ENCODE data around the gene RBPMS2.
A peak's percentile ranks its signal among the peaks of the same experiment; 100 is the strongest.
"Not testable (repeated sequence)": the region's sequence is repeated elsewhere in the genome, so short reads cannot be mapped to it uniquely, and the experiment has no call there.

Gene RBPMS2

DNA sequence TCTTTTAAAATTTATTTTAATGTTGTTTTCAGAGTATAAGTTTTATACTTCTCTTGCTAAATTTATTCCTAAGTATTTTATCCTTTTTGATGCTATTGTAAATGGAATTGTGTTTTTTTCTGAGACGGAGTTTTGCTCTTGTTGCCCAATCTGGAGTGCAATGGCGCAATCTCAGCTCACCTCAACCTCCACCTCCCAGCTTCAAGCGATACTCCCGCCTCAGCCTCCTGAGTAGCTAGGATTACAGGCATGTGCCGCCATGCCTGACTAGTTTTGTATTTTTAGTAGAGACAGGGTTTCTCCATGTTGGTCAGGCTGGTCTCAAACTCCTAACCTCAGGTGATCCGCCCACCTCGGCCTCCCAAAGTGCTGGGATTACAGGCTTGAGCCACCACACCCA is 19.9 kb upstream of the RBPMS2 start:
- DNase-seq; in situ Hi-C loops (cut with MboI; ENCODE audit: low pct_unique_long_range_greater_than_20kb, low sequenced_read_pairs): not testable (repeated sequence)

DNA sequence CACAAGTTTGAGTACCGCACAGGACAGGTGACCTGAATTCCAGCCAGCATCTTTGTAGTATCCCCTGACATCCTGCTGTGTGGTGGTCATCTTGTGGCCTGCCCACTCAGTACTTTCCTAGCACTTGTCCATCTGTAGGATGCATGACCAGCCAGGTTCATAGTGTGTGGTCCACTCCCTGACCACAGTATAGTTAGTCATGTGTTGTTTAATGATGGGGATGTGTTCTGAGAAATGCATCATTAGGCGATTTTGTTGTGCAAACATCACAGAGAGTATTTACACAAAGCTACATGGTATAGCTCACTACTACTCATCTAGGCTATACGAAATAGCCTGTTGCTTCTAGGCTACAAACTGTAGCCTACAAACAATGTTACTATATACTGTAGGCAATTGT is 16.9 kb upstream of the RBPMS2 start:
- in situ Hi-C loops (cut with MboI; ENCODE audit: low pct_unique_long_range_greater_than_20kb, low sequenced_read_pairs), result no loop called here

GRCh38 chr15:64791401-64791800 is 16.0 kb upstream of the RBPMS2 start:
- no peak for DNase-seq
- in situ Hi-C loops (cut with MboI; ENCODE audit: low pct_unique_long_range_greater_than_20kb, low sequenced_read_pairs), result no loop called here

More for the DNA sequence above, 16.9 kb upstream of the RBPMS2 start:
- DNase-seq, result no peak

DNA sequence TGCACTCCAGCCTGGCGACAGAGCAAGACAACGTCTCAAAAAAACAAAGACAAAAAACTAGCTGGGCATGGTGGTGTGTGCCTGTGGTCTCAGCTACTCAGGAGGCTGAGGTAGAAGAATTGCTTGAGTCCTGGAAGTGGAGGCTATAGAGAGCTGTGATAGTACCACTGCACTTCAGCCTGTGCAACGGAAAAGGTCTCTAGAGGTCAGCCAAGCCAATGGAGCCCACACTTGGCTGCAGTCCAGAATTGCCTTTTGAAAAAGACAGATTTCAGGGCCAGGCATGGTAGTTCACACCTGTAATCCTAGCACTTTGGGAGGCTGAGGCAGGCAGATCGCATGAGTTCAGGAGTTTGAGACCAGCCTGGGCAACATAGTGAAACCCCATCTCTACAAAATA is 8.4 kb upstream of the RBPMS2 start:
- in situ Hi-C loops (cut with MboI; ENCODE audit: low pct_unique_long_range_greater_than_20kb, low sequenced_read_pairs), result no loop called here

DNA sequence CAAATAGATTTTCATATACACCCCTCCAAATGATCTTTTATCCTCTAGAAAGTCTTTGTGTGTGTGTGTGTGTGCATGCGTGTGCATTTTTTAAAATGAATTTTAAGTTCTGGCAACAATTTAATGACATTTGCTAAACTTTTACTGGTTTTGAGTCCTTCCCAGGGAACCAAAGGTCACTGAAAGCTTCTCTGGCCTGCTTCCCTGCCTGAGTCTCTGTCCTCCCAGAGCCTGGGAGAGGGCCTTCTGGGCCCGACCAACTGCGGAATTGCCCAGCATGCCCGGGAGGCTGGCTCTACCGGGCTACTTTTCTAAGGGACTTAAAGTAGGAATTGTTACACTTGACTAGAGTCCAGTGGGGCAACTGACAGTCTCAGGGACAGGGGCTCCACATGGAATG is 7.4 kb upstream of the RBPMS2 start:
- in situ Hi-C loops (cut with MboI; ENCODE audit: low pct_unique_long_range_greater_than_20kb, low sequenced_read_pairs), result no loop called here
- no peak for DNase-seq

More for the DNA sequence above, 8.4 kb upstream of the RBPMS2 start:
- no peak for DNase-seq

DNA sequence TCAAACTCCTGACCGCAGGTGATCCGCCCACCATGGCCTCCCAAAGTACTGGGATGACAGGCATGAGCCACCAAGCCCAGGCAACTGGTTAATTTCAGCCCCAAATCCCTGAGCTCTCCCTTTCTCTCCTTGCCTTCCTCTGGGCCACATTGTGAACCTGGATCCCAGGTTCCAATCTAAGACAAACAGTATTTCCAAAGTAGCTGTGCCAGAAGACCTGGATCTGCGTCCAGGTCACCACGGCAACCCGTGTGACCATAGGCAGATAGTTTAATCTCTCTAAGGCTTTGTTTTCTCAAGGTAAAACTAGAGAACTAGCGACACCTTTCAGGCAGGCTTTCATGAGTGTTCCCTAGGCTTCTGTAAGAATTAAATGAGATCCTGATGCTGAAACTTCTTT is 5.9 kb upstream of the RBPMS2 start:
- in situ Hi-C loops (cut with MboI; ENCODE audit: low pct_unique_long_range_greater_than_20kb, low sequenced_read_pairs), result no loop called here
- no peak for DNase-seq

DNA sequence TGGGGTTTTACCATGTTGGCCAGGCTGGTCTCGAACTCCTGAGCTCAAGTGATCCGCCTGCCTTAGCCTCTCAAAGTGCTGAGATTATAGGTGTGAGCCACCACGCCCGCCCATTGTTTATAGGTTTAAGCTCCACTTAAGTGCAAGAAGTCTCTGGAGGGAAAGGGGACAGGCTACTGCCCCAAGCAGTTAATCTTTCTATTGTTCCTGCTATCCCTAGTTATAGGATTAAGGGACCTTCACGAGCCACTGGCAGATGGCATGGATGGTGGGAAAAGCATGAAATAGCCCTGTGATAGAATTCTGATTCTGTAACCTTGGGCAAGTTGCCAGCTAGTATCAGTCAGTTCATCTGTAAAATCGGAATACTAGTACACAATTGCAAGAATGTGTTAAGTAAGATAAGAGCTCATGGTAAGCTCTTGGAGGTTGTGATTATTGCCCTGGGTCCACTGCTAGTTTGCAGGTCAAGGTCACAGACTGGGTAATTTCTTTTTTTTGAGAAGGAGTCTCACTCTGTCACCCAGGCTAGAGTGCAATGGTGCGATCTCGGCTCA is 5.3 kb upstream of the RBPMS2 start:
- no peak for DNase-seq
- in situ Hi-C loops (cut with MboI; ENCODE audit: low pct_unique_long_range_greater_than_20kb, low sequenced_read_pairs), result no loop called here

DNA sequence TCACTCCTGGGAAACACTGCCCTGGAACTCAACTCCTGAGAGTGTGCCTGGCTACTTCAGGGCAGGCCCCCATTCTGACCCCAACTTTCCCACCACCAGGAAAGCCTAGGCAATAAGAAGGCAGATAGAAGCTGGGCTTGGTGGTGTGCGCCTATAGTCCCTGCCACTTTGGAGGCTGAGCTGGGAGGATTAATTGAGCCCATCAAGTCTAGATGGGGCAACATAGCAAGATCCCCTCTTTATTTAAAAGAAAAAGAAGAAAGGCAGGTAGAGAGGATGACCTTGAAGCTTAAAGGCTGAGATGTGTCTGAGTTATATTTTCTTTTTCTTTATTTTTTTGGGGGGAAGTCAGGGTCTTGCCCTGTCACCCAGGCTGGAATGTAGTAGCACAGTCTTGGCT is 4.2 kb upstream of the RBPMS2 start:
- in situ Hi-C loops (cut with MboI; ENCODE audit: low pct_unique_long_range_greater_than_20kb, low sequenced_read_pairs), result no loop called here
- DNase-seq, result no peak

DNA sequence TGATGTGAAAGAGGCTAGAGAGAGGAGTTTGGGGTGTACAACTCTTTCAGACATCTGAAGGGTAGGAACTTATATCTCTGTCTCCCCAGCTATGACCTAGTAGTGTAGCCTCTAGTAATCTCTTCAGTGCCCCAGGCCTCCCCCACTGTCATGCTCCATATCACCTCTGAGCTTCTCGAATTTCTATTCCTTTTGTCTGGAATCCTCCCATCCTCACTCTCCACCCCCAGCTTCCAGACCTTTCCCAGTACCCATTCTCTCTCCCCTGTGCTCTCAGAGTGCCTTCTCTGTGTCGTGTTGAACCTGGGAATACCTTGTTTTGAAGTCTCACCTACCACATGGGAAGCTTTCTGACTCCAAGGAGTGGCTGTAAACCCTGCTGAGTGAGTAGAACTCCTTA is 3.6 kb upstream of the RBPMS2 start:
- in situ Hi-C loops (cut with MboI; ENCODE audit: low pct_unique_long_range_greater_than_20kb, low sequenced_read_pairs), result no loop called here
- DNase-seq, result no peak

DNA sequence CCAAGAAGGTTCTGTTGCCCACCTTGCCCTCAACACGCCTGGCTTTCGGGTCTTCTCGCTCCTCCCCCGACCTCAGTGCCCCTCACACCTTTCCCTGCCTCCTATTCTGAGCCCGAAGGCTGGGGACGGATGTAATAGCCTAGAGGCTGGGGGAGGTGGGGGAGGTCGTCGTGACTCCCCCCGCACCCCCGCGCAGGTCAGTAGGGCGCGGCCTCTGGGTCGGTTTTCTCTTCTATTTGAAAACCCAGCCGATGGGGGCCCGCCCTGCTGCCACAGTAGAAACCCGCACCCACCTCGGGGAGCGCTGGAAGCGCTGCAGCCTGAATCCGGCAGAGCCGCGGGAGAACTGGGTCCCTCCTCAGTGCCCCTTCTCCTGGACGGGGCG is 1.0 kb upstream of the RBPMS2 start:
- in situ Hi-C loops (cut with MboI; ENCODE audit: low pct_unique_long_range_greater_than_20kb, low sequenced_read_pairs), result no loop called here
- no peak for DNase-seq

DNA sequence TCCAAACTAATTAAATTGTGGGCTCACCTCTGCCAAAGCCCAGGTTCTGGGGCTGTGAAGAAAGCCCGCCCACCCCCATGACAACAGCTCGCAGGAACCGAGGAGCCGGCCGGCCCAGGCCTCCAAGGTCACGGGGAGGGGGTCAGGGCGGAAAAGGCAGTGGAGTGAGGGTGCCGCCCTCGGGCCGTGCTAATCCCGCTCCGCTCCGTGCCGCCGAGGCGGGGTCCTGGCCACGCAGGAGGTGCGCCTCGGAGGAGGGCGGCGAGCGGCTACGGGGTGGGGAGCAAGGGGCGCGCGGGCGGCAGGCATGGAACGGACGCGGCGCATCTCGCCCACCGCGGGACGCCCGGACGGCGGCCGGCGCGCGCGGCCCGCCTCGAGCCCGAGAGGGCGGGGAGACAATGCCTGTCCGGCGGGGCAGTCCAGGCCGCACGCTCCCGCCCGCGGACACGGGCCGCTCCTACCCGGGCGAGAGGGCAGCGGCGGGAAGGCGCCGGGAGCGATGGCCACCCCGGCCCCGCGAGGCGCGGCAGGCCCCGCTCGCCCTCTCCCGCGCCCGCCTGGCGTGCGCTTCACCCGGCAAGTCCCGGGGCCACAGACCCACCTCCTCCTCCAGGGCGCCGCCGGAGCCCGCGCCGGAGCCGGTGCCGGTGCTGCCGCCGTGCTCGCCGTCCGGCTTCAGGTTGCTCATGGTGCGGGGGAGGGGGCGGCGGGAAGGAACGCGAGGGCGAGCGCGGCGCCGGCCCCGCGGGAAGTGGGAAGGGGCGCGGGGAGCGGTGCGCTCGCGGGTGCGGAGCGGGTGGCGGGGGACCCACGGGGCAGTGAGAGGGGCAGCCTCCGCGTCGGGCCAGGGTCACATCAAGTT is 528 bp downstream of the RBPMS2 start:
- no peak for DNase-seq
- in situ Hi-C loops (cut with MboI; ENCODE audit: low pct_unique_long_range_greater_than_20kb, low sequenced_read_pairs), result no loop called here

DNA sequence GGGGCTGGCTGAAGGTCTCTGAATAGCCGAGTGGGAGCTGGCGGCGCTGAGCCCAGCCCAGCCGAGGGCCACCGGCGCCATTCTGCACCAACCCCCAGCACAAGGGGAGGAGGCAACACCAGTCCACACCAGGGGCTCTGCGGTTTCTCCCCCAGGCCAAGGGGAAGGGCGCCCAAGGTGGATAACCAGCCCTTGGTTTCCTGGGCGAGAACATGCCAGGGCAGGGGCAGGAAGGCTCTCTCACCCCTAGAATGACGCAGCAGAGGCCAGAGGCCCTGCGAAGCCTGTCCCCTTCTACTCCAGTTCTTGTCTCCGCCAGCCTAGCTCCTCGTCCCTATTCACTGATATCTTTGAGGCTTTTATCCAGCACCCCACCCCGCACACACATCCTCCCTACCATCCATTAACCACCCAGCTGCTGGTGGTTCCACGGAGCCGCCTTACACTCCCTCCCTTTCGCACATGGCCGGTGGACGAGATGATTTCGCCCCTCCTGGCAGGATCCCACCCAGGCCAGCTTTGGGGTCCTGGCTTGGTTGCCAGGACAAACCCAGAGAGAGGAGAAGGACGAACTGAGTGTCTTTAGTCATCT is 1.3 kb downstream of the RBPMS2 start:
- no peak for DNase-seq
- in situ Hi-C loops (cut with MboI; ENCODE audit: low pct_unique_long_range_greater_than_20kb, low sequenced_read_pairs), result no loop called here

- in situ Hi-C loops (cut with MboI; ENCODE audit: low pct_unique_long_range_greater_than_20kb, low sequenced_read_pairs), result no loop called here
- no peak for DNase-seq
Observed at GRCh38 chr15:64773606-64774005, 1.8 kb downstream of the RBPMS2 start.

GRCh38 chr15:64772964-64773363 is 2.4 kb downstream of the RBPMS2 start:
- in situ Hi-C loops (cut with MboI; ENCODE audit: low pct_unique_long_range_greater_than_20kb, low sequenced_read_pairs), result no loop called here
- DNase-seq, result no peak

DNA sequence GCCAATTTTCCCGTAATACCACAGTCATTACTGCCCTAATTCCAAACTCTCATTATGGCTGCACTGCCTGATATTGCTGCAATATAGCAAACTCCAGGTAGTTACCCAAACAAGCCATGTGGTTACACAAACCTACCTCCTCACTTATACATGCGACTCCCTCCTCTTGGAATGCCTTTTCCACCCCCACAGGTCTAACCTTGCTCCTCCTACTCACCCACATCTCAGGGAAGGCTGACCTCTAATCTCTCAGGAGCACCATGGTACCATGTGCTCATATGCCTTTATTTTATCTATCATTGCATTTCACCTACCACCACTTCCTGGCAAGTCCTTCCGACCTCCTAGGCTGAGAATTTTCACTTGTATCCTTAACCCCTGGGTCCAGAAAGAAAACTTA is 2.9 kb downstream of the RBPMS2 start:
- in situ Hi-C loops (cut with MboI; ENCODE audit: low pct_unique_long_range_greater_than_20kb, low sequenced_read_pairs), result no loop called here
- DNase-seq, result no peak

- in situ Hi-C loops (cut with MboI; ENCODE audit: low pct_unique_long_range_greater_than_20kb, low sequenced_read_pairs), result no loop called here
- DNase-seq, result no peak
Observed at GRCh38 chr15:64770626-64771025, 4.8 kb downstream of the RBPMS2 start.

- in situ Hi-C loops (cut with MboI; ENCODE audit: low pct_unique_long_range_greater_than_20kb, low sequenced_read_pairs), result no loop called here
- DNase-seq, result peak; percentile 42
Observed at GRCh38 chr15:64767203-64767602, 8.2 kb downstream of the RBPMS2 start.

GRCh38 chr15:64766058-64766457 is 9.3 kb downstream of the RBPMS2 start:
- DNase-seq, result peak; percentile 37
- in situ Hi-C loops (cut with MboI; ENCODE audit: low pct_unique_long_range_greater_than_20kb, low sequenced_read_pairs), result no loop called here

- in situ Hi-C loops (cut with MboI; ENCODE audit: low pct_unique_long_range_greater_than_20kb, low sequenced_read_pairs), result no loop called here
Observed at GRCh38 chr15:64763874-64764273, 11.5 kb downstream of the RBPMS2 start.

GRCh38 chr15:64763462-64763861 is 11.9 kb downstream of the RBPMS2 start:
- in situ Hi-C loops (cut with MboI; ENCODE audit: low pct_unique_long_range_greater_than_20kb, low sequenced_read_pairs), result no loop called here
- no peak for DNase-seq

More at GRCh38 chr15:64763874-64764273, 11.5 kb downstream of the RBPMS2 start:
- DNase-seq, result no peak
